HG03520 (cell line): ENCODE measurements around the gene ZBTB17.
"Not testable (repeated sequence)": the region's sequence is repeated elsewhere in the genome, so short reads cannot be mapped to it uniquely, and the experiment has no call there.

ENCODE experiments used
- ATAC-seq: cut with Tn5 transposase; IDR thresholded peaks from one replicate; pipeline ENCODE4 v1.9.1; 2021; ENCODE audit warnings: mild to moderate bottlenecking, moderate library complexity; ENCODE audit not compliant: unreplicated experiment

The ZBTB17 gene

GRCh38 chr1:15911927-15912326, 64.0 kb downstream of the ZBTB17 start:
- no peak for ATAC-seq

- no peak for ATAC-seq
These were observed 64.8 kb downstream of the ZBTB17 start for GRCh38 chr1:15911141-15911540.

- ATAC-seq: no peak
These were observed 67.3 kb downstream of the ZBTB17 start for GRCh38 chr1:15908597-15908996.

GRCh38 chr1:15902882-15903281, 73.0 kb downstream of the ZBTB17 start:
- ATAC-seq: no peak

GRCh38 chr1:15900662-15901279, 75.1 kb downstream of the ZBTB17 start:
- ATAC-seq: no peak

- ATAC-seq: no peak
These were observed 76.6 kb downstream of the ZBTB17 start for GRCh38 chr1:15899266-15899665.

GRCh38 chr1:15896841-15897610, 78.9 kb downstream of the ZBTB17 start:
- ATAC-seq: not testable (repeated sequence)

GRCh38 chr1:15895233-15895632, 80.7 kb downstream of the ZBTB17 start:
- ATAC-seq: no peak

GRCh38 chr1:15892857-15893599, 82.9 kb downstream of the ZBTB17 start:
- ATAC-seq: not testable (repeated sequence)
